Measurements from ENCODE around the gene TOP3B.

Gene TOP3B

DNA sequence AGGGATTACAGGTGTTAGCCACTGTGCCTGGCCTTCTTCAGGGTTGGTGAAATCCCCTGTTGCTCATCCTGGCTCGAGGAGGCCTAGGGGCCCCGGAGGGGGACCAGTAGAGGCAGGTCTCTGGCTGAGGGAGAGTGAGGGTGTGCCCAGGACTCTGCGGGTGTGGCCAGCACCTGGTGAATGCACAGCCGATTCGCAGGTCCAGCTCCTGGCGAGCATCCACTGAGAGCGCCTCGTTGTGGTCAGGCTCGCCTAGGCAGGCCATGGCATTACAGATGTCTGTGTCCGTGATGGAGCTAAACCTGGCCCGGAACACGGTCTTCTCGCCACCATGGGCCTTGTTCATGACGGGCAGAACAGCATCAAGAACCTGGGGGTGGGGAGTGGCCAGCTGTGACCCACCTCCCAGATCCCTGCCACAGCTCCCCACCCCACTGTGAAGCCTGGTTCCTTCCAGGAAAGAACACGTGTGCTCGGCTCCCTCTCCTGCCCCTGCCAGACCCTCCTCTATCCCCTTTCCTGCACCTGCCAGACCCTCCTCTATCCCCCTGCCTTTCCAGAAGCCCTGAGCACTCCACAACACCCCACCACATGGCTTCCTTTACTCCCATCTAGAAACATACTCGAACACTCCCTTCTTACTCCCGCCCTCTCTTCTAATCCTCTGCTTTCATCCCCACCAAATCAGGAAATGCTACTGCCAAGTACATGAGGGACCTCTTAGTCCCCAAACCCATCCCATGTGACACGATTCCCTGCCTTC, 12.4 kb downstream of the TOP3B start:
- ATAC-seq: no peak

DNA sequence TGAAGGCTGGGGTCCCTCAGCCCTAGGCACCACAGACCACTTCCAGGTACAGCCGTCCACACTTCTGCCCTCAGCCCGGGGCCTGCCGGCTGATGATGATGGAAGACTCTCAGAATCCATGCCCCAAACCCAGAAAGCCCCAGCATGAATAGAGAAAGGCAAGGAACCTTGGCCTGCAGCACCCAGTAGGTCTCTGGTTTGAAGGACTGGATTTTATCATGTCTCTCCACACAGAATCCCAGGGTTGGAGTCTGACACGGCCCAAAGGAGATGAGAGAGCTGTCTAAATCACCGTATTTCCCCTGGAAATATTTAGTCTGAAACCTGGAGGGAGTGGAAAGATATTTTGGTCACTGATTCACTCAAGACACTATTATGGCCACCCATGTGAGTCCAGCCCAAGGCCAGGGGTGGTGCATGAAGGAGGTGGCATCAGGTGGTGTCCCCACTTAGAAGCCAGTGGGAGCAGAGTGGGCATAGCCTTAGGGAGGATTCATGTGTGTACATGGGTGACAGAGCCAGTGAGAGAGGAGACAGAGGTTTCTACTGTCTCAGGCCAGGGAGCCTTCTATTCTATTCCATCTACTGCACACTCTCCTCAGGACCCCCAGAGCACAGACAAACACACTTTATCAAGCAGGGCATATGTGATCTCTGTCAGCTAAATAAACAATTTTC, 14.0 kb downstream of the TOP3B start:
- ATAC-seq: no peak
- TF ChIP-seq, protein P1, sequence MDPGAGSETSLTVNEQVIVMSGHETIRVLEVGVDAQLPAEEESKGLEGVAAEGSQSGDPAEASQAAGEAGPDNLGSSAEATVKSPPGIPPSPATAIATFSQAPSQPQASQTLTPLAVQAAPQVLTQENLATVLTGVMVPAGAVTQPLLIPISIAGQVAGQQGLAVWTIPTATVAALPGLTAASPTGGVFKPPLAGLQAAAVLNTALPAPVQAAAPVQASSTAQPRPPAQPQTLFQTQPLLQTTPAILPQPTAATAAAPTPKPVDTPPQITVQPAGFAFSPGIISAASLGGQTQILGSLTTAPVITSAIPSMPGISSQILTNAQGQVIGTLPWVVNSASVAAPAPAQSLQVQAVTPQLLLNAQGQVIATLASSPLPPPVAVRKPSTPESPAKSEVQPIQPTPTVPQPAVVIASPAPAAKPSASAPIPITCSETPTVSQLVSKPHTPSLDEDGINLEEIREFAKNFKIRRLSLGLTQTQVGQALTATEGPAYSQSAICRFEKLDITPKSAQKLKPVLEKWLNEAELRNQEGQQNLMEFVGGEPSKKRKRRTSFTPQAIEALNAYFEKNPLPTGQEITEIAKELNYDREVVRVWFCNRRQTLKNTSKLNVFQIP (CRISPR knock-in tag; IDR thresholded peaks at IDR 0.05; ENCODE audit: borderline replicate concordance, low read depth): no peak
- TF ChIP-seq ARNTL (CRISPR knock-in tag; IDR thresholded peaks at IDR 0.05; ENCODE audit: borderline replicate concordance, low read depth) (no peak), TOX (CRISPR knock-in tag; IDR thresholded peaks at IDR 0.05; ENCODE audit: borderline replicate concordance) (no peak), RARB (CRISPR knock-in tag; IDR thresholded peaks at IDR 0.05) (no peak), ZNF8 (CRISPR knock-in tag; IDR thresholded peaks at IDR 0.05) (no peak), ZFP30 (CRISPR knock-in tag; IDR thresholded peaks at IDR 0.05) (no peak), ZNF565 (CRISPR knock-in tag; conservative IDR thresholded peaks at IDR 0.05; ENCODE audit: low read depth) (no peak)
- TF ChIP-seq, protein P2, sequence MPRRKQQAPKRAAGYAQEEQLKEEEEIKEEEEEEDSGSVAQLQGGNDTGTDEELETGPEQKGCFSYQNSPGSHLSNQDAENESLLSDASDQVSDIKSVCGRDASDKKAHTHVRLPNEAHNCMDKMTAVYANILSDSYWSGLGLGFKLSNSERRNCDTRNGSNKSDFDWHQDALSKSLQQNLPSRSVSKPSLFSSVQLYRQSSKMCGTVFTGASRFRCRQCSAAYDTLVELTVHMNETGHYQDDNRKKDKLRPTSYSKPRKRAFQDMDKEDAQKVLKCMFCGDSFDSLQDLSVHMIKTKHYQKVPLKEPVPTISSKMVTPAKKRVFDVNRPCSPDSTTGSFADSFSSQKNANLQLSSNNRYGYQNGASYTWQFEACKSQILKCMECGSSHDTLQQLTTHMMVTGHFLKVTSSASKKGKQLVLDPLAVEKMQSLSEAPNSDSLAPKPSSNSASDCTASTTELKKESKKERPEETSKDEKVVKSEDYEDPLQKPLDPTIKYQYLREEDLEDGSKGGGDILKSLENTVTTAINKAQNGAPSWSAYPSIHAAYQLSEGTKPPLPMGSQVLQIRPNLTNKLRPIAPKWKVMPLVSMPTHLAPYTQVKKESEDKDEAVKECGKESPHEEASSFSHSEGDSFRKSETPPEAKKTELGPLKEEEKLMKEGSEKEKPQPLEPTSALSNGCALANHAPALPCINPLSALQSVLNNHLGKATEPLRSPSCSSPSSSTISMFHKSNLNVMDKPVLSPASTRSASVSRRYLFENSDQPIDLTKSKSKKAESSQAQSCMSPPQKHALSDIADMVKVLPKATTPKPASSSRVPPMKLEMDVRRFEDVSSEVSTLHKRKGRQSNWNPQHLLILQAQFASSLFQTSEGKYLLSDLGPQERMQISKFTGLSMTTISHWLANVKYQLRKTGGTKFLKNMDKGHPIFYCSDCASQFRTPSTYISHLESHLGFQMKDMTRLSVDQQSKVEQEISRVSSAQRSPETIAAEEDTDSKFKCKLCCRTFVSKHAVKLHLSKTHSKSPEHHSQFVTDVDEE (CRISPR knock-in tag; IDR thresholded peaks at IDR 0.05): no peak
- TF ChIP-seq, protein P3, sequence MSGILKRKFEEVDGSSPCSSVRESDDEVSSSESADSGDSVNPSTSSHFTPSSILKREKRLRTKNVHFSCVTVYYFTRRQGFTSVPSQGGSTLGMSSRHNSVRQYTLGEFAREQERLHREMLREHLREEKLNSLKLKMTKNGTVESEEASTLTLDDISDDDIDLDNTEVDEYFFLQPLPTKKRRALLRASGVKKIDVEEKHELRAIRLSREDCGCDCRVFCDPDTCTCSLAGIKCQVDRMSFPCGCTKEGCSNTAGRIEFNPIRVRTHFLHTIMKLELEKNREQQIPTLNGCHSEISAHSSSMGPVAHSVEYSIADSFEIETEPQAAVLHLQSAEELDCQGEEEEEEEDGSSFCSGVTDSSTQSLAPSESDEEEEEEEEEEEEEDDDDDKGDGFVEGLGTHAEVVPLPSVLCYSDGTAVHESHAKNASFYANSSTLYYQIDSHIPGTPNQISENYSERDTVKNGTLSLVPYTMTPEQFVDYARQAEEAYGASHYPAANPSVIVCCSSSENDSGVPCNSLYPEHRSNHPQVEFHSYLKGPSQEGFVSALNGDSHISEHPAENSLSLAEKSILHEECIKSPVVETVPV (CRISPR knock-in tag; IDR thresholded peaks at IDR 0.05): no peak

More for the DNA sequence above, 12.4 kb downstream of the TOP3B start:
- TF ChIP-seq PPARA (CRISPR knock-in tag; IDR thresholded peaks at IDR 0.05; ENCODE audit: borderline replicate concordance) (no peak), ZNF565 (CRISPR knock-in tag; conservative IDR thresholded peaks at IDR 0.05; ENCODE audit: low read depth) (no peak), RARB (CRISPR knock-in tag; IDR thresholded peaks at IDR 0.05) (no peak), SNAI2 (CRISPR knock-in tag; IDR thresholded peaks at IDR 0.05) (no peak), ZFP30 (CRISPR knock-in tag; IDR thresholded peaks at IDR 0.05) (no peak), TOX (CRISPR knock-in tag; IDR thresholded peaks at IDR 0.05; ENCODE audit: borderline replicate concordance) (no peak), BACH2 (CRISPR knock-in tag; IDR thresholded peaks at IDR 0.05; ENCODE audit: borderline replicate concordance) (no peak), ZFP3 (CRISPR knock-in tag; IDR thresholded peaks at IDR 0.05) (no peak), ZNF8 (CRISPR knock-in tag; IDR thresholded peaks at IDR 0.05) (no peak), CSDC2 (CRISPR knock-in tag; IDR thresholded peaks at IDR 0.05) (no peak), GLIS3 (CRISPR knock-in tag; IDR thresholded peaks at IDR 0.05) (no peak), ESRRG (CRISPR knock-in tag; IDR thresholded peaks at IDR 0.05) (no peak), TCF4 (CRISPR knock-in tag; IDR thresholded peaks at IDR 0.05; ENCODE audit: borderline replicate concordance) (no peak)
- TF ChIP-seq, protein P4, sequence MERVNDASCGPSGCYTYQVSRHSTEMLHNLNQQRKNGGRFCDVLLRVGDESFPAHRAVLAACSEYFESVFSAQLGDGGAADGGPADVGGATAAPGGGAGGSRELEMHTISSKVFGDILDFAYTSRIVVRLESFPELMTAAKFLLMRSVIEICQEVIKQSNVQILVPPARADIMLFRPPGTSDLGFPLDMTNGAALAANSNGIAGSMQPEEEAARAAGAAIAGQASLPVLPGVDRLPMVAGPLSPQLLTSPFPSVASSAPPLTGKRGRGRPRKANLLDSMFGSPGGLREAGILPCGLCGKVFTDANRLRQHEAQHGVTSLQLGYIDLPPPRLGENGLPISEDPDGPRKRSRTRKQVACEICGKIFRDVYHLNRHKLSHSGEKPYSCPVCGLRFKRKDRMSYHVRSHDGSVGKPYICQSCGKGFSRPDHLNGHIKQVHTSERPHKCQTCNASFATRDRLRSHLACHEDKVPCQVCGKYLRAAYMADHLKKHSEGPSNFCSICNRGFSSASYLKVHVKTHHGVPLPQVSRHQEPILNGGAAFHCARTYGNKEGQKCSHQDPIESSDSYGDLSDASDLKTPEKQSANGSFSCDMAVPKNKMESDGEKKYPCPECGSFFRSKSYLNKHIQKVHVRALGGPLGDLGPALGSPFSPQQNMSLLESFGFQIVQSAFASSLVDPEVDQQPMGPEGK (CRISPR knock-in tag; IDR thresholded peaks at IDR 0.05; ENCODE audit: borderline replicate concordance): no peak
- TF ChIP-seq, protein P3 (CRISPR knock-in tag; IDR thresholded peaks at IDR 0.05): no peak
- TF ChIP-seq, protein P1 (CRISPR knock-in tag; IDR thresholded peaks at IDR 0.05; ENCODE audit: borderline replicate concordance, low read depth): no peak
- TF ChIP-seq, protein P2 (CRISPR knock-in tag; IDR thresholded peaks at IDR 0.05): no peak
- TF ChIP-seq, protein P5, sequence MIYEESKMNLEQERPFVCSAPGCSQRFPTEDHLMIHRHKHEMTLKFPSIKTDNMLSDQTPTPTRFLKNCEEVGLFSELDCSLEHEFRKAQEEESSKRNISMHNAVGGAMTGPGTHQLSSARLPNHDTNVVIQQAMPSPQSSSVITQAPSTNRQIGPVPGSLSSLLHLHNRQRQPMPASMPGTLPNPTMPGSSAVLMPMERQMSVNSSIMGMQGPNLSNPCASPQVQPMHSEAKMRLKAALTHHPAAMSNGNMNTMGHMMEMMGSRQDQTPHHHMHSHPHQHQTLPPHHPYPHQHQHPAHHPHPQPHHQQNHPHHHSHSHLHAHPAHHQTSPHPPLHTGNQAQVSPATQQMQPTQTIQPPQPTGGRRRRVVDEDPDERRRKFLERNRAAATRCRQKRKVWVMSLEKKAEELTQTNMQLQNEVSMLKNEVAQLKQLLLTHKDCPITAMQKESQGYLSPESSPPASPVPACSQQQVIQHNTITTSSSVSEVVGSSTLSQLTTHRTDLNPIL (CRISPR knock-in tag; IDR thresholded peaks at IDR 0.05; ENCODE audit: low read depth): no peak

Measured in SK-N-SH treated with all-trans-retinoic acid at 6 μM for 48 hours (cell line).